ENCODE data around the gene ZMYND8.
A peak's percentile ranks its signal among the peaks of the same experiment; 100 is the strongest.
"Not testable (repeated sequence)": the region's sequence is repeated elsewhere in the genome, so short reads cannot be mapped to it uniquely, and the experiment has no call there.

ZMYND8 gene

GRCh38 chr20:47392721-47393073 lies 36.2 kb upstream of the ZMYND8 start:
- TF ChIP-seq CTCF (IDR thresholded peaks at IDR 0.05; ENCODE audit: control extremely low read depth, extremely low read depth, low read depth, missing control alignments) = no peak
- ChIA-PET CTCF (interaction anchor here (0.9 to 3.1 kb wide), 7 partner anchors 9 to 228 kb away, joined by 3 to 29 read pairs (median 4); partner anchors contain the start of gene NCOA3), POLR2A (interaction anchor here (0.5 to 1.1 kb wide), 2 partner anchors 13 to 176 kb away, joined by 3 read pairs; no protein-coding TSS in a partner anchor)
- DNase-seq (ENCODE audit: extremely low spot score) = no peak

GRCh38 chr20:47392015-47392720 lies 35.7 kb upstream of the ZMYND8 start:
- DNase-seq (ENCODE audit: extremely low spot score) = peak; percentile 36
- POLR2A ChIA-PET = interaction anchor here (0.5 kb wide), 1 partner anchor 177 kb away, joined by 3 read pairs; no protein-coding TSS in a partner anchor
- CTCF ChIA-PET = interaction anchor here (0.8 to 3.1 kb wide), 11 partner anchors 9 to 229 kb away, joined by 3 to 29 read pairs (median 4); partner anchors contain the start of gene NCOA3
- no peak for TF ChIP-seq CTCF (IDR thresholded peaks at IDR 0.05; ENCODE audit: control extremely low read depth, extremely low read depth, low read depth, missing control alignments)

- TF ChIP-seq CTCF (IDR thresholded peaks at IDR 0.05; ENCODE audit: control extremely low read depth, extremely low read depth, low read depth, missing control alignments) = no peak
- CTCF ChIA-PET = interaction anchor here (0.8 to 3.1 kb wide), 8 partner anchors 8 to 173 kb away, joined by 3 to 29 read pairs (median 4); partner anchors contain the start of gene NCOA3
- DNase-seq (ENCODE audit: extremely low spot score) = no peak
- POLR2A ChIA-PET = no interaction called here
Measured at GRCh38 chr20:47391276-47392010, 34.9 kb upstream of the ZMYND8 start.

- TF ChIP-seq CTCF (IDR thresholded peaks at IDR 0.05; ENCODE audit: control extremely low read depth, extremely low read depth, low read depth, missing control alignments) = no peak
- ChIA-PET CTCF (interaction anchor here (0.6 to 1.4 kb wide), 5 partner anchors 23 to 125 kb away, joined by 3 to 6 read pairs (median 3); no protein-coding TSS in a partner anchor), POLR2A (interaction anchor here (0.6 kb wide), 1 partner anchor 53 kb away, joined by 3 read pairs; no protein-coding TSS in a partner anchor)
- no peak for DNase-seq (ENCODE audit: extremely low spot score)
Measured at GRCh38 chr20:47389867-47390347, 33.4 kb upstream of the ZMYND8 start.

GRCh38 chr20:47385968-47386367 lies 29.5 kb upstream of the ZMYND8 start:
- POLR2A ChIA-PET = not testable (repeated sequence)
- CTCF ChIA-PET = interaction anchor here (4.8 to 11.1 kb wide), 5 partner anchors 30 to 190 kb away, joined by 53 to 337 read pairs (median 161); partner anchors contain the start of gene ZMYND8

GRCh38 chr20:47382746-47383415 lies 26.4 kb upstream of the ZMYND8 start:
- ChIA-PET POLR2A (interaction anchor here (0.9 kb wide), 1 partner anchor 30 kb away, joined by 3 read pairs; no protein-coding TSS in a partner anchor), CTCF (interaction anchor here (0.6 to 11.1 kb wide), 43 partner anchors 10 to 254 kb away, joined by 3 to 337 read pairs (median 10); partner anchors contain the start of gene ZMYND8)
- TF ChIP-seq CTCF (IDR thresholded peaks at IDR 0.05; ENCODE audit: control extremely low read depth, extremely low read depth, low read depth, missing control alignments) = no peak
- DNase-seq (ENCODE audit: extremely low spot score) = no peak

More at GRCh38 chr20:47385968-47386367, 29.5 kb upstream of the ZMYND8 start:
- DNase-seq (ENCODE audit: extremely low spot score) = not testable (repeated sequence)
